ENCODE measurements around the gene XYLT1.

- TF ChIP-seq CTCF (IDR thresholded peaks at IDR 0.05; ENCODE audit: poor library complexity, severe bottlenecking) (no peak), TAF1 (IDR thresholded peaks at IDR 0.05; ENCODE audit: low read depth) (no peak), EP300 (conservative IDR thresholded peaks at IDR 0.05; ENCODE audit: poor library complexity, severe bottlenecking) (no peak), EZH2 (IDR thresholded peaks at IDR 0.05; ENCODE audit: borderline replicate concordance, insufficient read depth, low read length, poor library complexity, severe bottlenecking) (no peak), SMC3 (conservative IDR thresholded peaks at IDR 0.05; ENCODE audit: poor library complexity) (no peak), POLR2AphosphoS5 (IDR thresholded peaks at IDR 0.05) (no peak)
- TF ChIP-seq, protein P1, sequence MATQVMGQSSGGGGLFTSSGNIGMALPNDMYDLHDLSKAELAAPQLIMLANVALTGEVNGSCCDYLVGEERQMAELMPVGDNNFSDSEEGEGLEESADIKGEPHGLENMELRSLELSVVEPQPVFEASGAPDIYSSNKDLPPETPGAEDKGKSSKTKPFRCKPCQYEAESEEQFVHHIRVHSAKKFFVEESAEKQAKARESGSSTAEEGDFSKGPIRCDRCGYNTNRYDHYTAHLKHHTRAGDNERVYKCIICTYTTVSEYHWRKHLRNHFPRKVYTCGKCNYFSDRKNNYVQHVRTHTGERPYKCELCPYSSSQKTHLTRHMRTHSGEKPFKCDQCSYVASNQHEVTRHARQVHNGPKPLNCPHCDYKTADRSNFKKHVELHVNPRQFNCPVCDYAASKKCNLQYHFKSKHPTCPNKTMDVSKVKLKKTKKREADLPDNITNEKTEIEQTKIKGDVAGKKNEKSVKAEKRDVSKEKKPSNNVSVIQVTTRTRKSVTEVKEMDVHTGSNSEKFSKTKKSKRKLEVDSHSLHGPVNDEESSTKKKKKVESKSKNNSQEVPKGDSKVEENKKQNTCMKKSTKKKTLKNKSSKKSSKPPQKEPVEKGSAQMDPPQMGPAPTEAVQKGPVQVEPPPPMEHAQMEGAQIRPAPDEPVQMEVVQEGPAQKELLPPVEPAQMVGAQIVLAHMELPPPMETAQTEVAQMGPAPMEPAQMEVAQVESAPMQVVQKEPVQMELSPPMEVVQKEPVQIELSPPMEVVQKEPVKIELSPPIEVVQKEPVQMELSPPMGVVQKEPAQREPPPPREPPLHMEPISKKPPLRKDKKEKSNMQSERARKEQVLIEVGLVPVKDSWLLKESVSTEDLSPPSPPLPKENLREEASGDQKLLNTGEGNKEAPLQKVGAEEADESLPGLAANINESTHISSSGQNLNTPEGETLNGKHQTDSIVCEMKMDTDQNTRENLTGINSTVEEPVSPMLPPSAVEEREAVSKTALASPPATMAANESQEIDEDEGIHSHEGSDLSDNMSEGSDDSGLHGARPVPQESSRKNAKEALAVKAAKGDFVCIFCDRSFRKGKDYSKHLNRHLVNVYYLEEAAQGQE (IDR thresholded peaks at IDR 0.05; ENCODE audit: borderline replicate concordance) = no peak
Observed at GRCh38 chr16:17362183-17362582, 108.6 kb downstream of the XYLT1 start.
